ENCODE data around the gene ERI2.
A peak's percentile ranks its signal among the peaks of the same experiment; 100 is the strongest.
"Not testable (repeated sequence)": the region's sequence is repeated elsewhere in the genome, so short reads cannot be mapped to it uniquely, and the experiment has no call there.

The ERI2 gene

DNA sequence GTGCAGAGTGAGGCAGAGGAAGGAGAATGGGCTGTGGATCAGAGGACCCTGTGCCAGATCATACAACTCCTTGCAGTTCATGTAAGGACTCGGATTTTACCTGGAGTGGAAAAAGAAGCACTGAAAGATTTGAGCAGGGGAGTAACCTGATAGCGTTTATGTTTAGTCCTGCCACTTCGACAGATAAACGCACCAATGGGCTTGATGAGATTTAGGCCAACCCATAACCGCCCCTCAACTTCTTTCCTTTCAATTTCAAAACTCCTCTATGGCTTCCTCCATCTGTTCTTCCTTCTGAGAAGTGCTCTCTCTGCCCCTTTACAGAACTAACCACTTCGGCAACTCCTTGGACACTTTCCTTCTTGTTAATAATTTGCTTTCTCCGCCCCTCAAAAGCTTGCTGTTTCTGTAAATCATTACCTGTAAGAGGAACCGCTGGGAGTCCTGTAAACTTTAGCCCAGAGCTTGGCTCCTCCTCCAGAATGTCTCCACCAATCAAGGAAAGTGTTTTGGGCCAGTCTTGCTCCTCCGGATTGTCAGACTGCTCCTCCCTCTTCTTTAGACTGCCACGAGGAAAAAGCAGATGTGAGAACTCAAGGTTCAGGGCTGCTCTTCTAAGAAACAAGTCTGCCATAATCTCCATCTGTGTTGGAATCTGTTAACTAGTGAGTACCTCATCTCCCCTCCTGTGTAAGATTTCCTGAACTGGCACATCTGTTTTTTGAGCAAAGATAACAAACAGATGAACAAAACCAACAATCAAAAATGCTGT, 42.6 kb downstream of the ERI2 start, which contains the start of gene ACSM3:
Gene ACSM3, plus strand, starts transcription at position 554 of the 772 bp plus-strand sequence. CDS start 6,021 bp downstream, outside the sequence.
- DNase-seq (ENCODE audit: low read depth in 2 of 2): peak; percentile 37 to 58

GRCh38 chr16:20762404-20763123, 43.7 kb downstream of the ERI2 start:
- no peak for DNase-seq (ENCODE audit: low read depth in 2 of 2)

- DNase-seq (ENCODE audit: low read depth in 2 of 2): no peak
These were observed 45.1 kb downstream of the ERI2 start for GRCh38 chr16:20761175-20761574.

GRCh38 chr16:20760346-20760745, 45.9 kb downstream of the ERI2 start:
- DNase-seq (ENCODE audit: low read depth in 2 of 2): no peak

DNA sequence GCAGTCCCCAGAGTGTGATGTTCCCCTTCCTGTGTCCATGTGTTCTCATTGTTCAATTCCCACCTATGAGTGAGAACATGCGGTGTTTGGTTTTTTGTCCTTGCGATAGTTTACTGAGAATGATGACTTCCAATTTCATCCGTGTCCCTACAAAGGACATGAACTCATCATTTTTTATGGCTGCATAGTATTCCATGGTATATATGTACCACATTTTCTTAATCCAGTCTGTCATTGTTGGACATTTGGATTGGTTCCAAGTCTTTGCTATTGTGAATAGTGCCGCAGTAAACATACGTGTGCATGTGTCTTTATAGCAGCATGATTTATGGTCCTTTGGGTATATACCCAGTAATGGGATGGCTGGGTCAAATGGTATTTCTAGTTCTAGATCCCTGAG, 50.5 kb downstream of the ERI2 start:
- not testable (repeated sequence) for DNase-seq (ENCODE audit: low read depth in 2 of 2)

DNA sequence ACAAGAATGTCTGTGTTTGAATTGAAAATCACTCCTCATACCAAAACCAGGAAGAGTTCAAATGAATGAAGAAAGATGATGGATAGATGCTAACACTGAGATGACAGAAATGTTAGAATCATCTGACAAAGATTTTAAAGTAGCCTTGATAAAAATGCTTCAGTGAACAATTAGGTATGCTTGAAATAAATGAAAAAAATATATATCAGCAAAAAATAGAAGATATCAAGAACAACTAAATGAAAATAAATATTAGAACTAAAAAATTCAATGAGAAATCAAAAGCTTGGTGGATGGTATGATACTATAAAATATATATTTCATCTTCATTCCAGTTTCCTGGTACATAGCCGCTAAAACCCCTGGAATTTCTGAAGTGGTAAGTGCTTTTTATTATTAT, 51.0 kb downstream of the ERI2 start:
- DNase-seq (ENCODE audit: low read depth in 2 of 2): no peak

- DNase-seq (ENCODE audit: low read depth in 2 of 2): no peak
These were observed 52.5 kb downstream of the ERI2 start for GRCh38 chr16:20753727-20754126.

- no peak for DNase-seq (ENCODE audit: low read depth in 2 of 2)
These were observed 55.7 kb downstream of the ERI2 start for GRCh38 chr16:20750558-20750957.

GRCh38 chr16:20749474-20749873, 56.8 kb downstream of the ERI2 start:
- no peak for DNase-seq (ENCODE audit: low read depth in 2 of 2)

DNA sequence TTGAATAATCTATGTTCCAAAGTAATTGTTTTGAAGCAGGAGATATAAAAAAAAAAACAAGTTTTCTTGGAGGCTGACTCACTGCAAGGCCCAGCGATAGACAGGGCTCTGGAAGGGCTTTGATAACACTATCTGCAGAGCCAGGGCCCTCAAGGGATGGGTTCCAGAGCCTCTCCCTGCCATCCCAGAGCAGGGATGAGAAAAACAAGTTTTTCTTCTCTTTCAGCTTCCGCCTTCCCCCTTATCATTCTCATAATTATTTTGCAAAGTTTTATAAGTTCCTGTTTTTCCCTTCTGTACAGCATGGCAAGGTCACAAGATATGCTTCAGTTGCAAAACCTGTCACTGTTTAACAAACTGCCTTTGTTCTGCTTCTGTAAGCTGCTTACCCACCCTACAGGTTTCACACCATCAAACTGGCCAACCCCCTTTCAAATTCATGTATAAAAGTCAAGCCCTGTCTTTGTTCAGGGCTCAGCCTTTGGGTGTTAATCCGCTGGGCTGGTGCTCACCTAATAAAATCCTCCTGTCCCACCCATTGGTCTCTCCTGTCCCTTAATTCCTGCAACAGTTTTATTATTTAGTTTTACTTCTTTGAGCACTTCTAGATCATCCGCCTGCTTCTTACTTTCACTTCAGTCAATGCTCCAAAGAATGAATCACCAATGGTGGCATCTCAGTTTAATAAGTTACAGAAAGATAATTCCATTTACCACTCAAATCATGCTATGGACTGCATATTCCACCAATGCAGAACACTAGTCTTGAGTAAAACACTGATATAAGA, 59.0 kb downstream of the ERI2 start:
- DNase-seq (ENCODE audit: low read depth in 2 of 2): no peak

DNA sequence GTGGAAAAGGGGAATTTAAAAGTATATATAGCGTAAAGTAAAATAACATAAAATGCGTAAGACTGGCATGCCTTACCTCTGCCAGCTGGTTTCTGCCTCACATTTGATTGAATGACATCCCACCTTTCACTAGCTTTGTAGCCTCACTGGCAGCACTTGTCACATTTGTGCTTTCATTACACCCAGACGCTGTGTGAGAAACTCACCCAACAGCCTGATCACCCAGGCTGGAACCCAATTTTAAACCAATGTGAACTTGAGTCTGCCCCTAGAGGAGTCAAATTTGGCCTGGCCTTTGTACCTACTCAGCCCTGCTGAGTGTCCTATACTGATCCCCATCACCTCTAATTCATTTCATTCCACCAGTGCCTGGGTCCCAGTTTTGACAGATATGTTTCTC, 59.8 kb downstream of the ERI2 start:
- no peak for DNase-seq (ENCODE audit: low read depth in 2 of 2)
